ENCODE measurements around the gene NGB. TPM values are rescaled to one million over a fixed set of nuclear protein-coding genes. Genes with fewer than 3 reads are reported as not detected.

NGB gene
- total RNA-seq, 2 experiments from 2014 or later = not detected

GRCh38 chr14:77296906-77297305 lies 25.9 kb upstream of the NGB start:
- Mint-ChIP-seq H3K27me3 (no peaks in the 10 kb centered on the region), H3K9me3 (no peaks in the 10 kb centered on the region), H3K27ac (no peak overlapping the region), H3K4me1 (ENCODE audit: low read depth) (no peaks in the 10 kb centered on the region), H3K4me3 (no peak overlapping the region), H3K36me3 (ENCODE audit: low read depth) (no peaks in the 10 kb centered on the region)
- TF ChIP-seq CTCF (IDR thresholded peaks at IDR 0.05) = no peak
- CTCF ChIA-PET = interaction anchor here (3.3 kb wide), 1 partner anchor 19 kb away, joined by 21 read pairs; no protein-coding TSS in a partner anchor
- intact Hi-C loops (cut with micrococcal nuclease) = no loop called here
- DNase-seq = no peak
- no peak for ATAC-seq
- POLR2A ChIA-PET = no interaction called here

GRCh38 chr14:77296155-77296554 lies 25.1 kb upstream of the NGB start:
- Mint-ChIP-seq H3K27me3 (no peaks in the 10 kb centered on the region), H3K4me1 (ENCODE audit: low read depth) (no peaks in the 10 kb centered on the region), H3K9me3 (no peaks in the 10 kb centered on the region), H3K36me3 (ENCODE audit: low read depth) (no peaks in the 10 kb centered on the region), H3K4me3 (no peak overlapping the region), H3K27ac (no peak overlapping the region)
- intact Hi-C loops (cut with micrococcal nuclease) = no loop called here
- ATAC-seq (no peak), DNase-seq (no peak)
- ChIA-PET CTCF (interaction anchor here (3.3 kb wide), 1 partner anchor 20 kb away, joined by 21 read pairs; no protein-coding TSS in a partner anchor), POLR2A (no interaction called here)
- no peak for TF ChIP-seq CTCF (IDR thresholded peaks at IDR 0.05)

GRCh38 chr14:77290705-77291104 lies 19.7 kb upstream of the NGB start:
- POLR2A ChIA-PET = interaction anchor here (1.5 kb wide), 1 partner anchor 14 kb away, joined by 3 read pairs; no protein-coding TSS in a partner anchor
- TF ChIP-seq CTCF (IDR thresholded peaks at IDR 0.05) = no peak
- DNase-seq (no peak), ATAC-seq (no peak)
- CTCF ChIA-PET = interaction anchor here (0.6 to 1.9 kb wide), 2 partner anchors 10 to 25 kb away, joined by 3 to 4 read pairs; no protein-coding TSS in a partner anchor
- Mint-ChIP-seq H3K36me3 (ENCODE audit: low read depth) (peaks cover 5% of the 10 kb centered on the region), H3K27me3 (no peaks in the 10 kb centered on the region), H3K4me3 (no peak overlapping the region), H3K9me3 (no peaks in the 10 kb centered on the region), H3K27ac (no peak overlapping the region), H3K4me1 (ENCODE audit: low read depth) (no peaks in the 10 kb centered on the region)
- intact Hi-C loops (cut with micrococcal nuclease) = no loop called here

- intact Hi-C loops (cut with micrococcal nuclease) = no loop called here
- CTCF ChIA-PET = interaction anchor here (1.8 kb wide), 1 partner anchor 29 kb away, joined by 7 read pairs; no protein-coding TSS in a partner anchor
- no peak for TF ChIP-seq CTCF (IDR thresholded peaks at IDR 0.05)
- Mint-ChIP-seq H3K4me1 (ENCODE audit: low read depth) (no peaks in the 10 kb centered on the region), H3K27me3 (no peaks in the 10 kb centered on the region), H3K9me3 (no peaks in the 10 kb centered on the region), H3K27ac (no peak overlapping the region), H3K4me3 (no peak overlapping the region), H3K36me3 (ENCODE audit: low read depth) (peaks cover 13% of the 10 kb centered on the region)
- ATAC-seq = no peak
- no peak for DNase-seq
- POLR2A ChIA-PET = no interaction called here
These were observed 15.6 kb upstream of the NGB start for GRCh38 chr14:77286576-77286975.

GRCh38 chr14:77284466-77284865 lies 13.5 kb upstream of the NGB start:
- ChIA-PET POLR2A (no interaction called here), CTCF (interaction anchor here (1.9 kb wide), 1 partner anchor 32 kb away, joined by 4 read pairs; no protein-coding TSS in a partner anchor)
- H3K4me3 Mint-ChIP-seq = no peak overlapping the region
- intact Hi-C loops (cut with micrococcal nuclease) = no loop called here
- TF ChIP-seq CTCF (IDR thresholded peaks at IDR 0.05) = no peak
- H3K27me3 Mint-ChIP-seq = no peaks in the 10 kb centered on the region
- peaks cover 13% of the 10 kb centered on the region for H3K36me3 Mint-ChIP-seq (ENCODE audit: low read depth)
- DNase-seq (no peak), ATAC-seq (no peak)
- H3K4me1 Mint-ChIP-seq (ENCODE audit: low read depth) = no peaks in the 10 kb centered on the region
- no peak overlapping the region for H3K27ac Mint-ChIP-seq
- no peaks in the 10 kb centered on the region for H3K9me3 Mint-ChIP-seq

Measured in activated CD8-positive, alpha-beta T cell treated with anti-CD3 and anti-CD28 coated beads for 36 hours (primary cell).